GM19324 (cell line): ENCODE measurements around the gene KDM4F.

Experiments used
- ATAC-seq: cut with Tn5 transposase; IDR thresholded peaks from one replicate; pipeline ENCODE4 v1.9.1; 2021; ENCODE audit warnings: mild to moderate bottlenecking, moderate library complexity; ENCODE audit not compliant: unreplicated experiment, low FRiP score

The KDM4F gene

DNA sequence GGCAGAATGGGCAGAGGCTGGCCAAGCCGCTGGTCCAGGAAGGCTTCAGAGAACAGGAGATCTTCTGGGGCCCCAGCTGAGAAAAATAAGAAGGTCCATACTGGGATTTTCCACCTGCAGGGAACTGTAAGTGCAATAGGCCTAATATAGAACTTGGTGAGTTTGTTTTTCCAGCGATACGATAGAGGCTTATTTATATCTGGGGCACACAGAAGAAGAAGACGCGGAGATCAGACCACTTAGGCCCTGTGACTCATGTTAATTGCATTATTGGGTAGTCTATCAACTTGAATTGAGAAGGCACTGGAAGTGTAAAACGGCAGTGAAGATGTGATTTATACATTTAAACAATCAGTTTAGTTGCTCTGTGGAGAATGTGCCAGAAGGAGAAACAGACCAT, 9.8 kb downstream of the KDM4F start:
- no peak for ATAC-seq

DNA sequence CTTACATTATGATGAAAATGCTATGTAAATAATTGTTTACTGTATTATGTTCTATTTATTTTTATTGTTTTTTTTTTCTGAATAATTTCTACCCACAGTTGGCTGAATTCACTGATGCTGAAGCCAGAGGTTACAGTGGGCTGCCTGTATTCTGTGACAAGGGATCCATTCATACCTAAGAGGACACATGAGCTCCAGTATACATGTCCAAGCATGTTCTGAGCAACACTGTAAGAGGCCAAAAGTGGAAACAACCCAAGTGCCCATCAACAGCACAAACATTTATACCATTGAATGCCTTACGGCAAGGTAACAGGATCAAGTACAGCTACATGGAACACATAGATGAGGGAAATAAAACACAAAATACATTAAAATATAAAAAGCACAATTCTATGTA, 16.1 kb downstream of the KDM4F start:
- ATAC-seq: no peak

- peak; percentile 58 for ATAC-seq
Measured at GRCh38 chr11:95066716-95067038, 17.5 kb downstream of the KDM4F start, which contains the start of gene SRSF8. SRSF8 (plus strand) TSS chr11:95066919; CDS start chr11:95067227, 308 bp downstream.

DNA sequence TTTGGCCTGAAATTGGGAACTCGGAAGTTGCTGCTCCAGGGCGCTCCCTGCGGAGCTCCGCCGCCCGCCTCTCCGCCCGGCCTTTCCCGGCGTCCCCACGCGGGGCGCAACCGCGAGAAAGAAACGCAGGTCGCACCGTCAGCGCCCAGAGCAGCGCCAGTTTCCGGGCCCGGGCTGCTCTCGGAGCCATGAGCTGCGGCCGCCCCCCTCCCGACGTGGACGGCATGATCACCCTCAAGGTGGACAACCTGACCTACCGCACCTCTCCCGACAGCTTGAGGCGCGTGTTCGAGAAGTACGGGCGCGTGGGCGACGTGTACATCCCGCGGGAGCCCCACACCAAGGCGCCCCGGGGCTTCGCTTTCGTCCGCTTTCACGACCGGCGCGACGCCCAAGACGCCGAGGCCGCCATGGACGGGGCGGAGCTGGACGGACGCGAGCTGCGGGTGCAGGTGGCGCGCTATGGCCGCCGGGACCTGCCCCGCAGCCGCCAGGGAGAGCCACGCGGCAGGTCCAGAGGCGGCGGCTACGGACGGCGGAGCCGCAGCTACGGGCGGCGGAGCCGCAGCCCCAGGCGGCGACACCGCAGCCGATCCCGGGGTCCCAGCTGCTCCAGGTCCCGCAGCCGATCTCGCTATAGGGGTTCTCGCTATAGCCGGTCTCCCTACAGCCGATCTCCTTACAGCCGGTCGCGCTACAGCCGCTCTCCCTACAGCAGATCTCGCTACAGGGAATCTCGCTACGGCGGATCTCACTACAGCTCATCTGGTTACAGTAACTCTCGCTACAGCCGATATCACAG, 18.0 kb downstream of the KDM4F start:
- peak; percentile 80 for ATAC-seq

- ATAC-seq: no peak
Measured at GRCh38 chr11:95067841-95068219, 18.6 kb downstream of the KDM4F start.

DNA sequence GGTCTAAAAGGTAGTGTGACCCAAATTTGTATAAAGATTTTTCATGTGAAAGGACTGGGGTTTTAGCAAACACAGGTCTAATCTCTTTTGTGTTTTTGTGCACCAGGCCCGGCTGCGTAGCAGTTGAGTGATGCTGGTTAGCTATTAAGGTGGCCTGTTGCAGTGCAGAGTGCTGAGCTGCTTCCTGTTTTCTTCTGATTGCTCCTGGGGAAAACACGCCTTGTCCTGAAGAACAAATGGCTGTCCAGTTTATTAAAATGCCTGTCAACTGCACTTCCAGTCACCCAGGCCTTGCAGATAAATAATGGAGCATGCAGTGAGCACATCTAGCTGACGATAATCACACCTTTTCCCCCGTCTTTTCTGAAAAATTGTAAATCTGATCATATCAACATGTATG, 19.3 kb downstream of the KDM4F start:
- ATAC-seq: peak; percentile 54

- no peak for ATAC-seq
Measured at GRCh38 chr11:95070471-95070870, 21.2 kb downstream of the KDM4F start.

DNA sequence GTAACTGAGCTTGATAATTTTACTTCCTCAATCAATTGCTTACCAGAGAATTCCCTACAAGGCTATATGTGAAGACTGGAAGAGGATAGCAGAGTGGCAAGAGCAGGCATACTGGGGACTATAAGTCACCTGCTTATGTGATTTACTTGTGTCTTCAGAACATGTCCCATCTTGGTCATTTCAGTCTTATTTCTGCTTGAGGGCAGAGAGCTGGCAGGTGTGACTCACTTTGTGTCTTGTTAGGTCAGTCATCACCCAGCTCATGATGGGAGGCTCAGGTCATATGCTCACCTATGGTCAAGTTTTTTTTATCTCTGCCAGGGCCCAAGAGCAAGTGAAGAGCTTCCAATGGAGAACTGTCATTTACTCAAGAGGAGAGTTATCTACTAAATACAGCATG, 23.7 kb downstream of the KDM4F start:
- ATAC-seq: no peak

DNA sequence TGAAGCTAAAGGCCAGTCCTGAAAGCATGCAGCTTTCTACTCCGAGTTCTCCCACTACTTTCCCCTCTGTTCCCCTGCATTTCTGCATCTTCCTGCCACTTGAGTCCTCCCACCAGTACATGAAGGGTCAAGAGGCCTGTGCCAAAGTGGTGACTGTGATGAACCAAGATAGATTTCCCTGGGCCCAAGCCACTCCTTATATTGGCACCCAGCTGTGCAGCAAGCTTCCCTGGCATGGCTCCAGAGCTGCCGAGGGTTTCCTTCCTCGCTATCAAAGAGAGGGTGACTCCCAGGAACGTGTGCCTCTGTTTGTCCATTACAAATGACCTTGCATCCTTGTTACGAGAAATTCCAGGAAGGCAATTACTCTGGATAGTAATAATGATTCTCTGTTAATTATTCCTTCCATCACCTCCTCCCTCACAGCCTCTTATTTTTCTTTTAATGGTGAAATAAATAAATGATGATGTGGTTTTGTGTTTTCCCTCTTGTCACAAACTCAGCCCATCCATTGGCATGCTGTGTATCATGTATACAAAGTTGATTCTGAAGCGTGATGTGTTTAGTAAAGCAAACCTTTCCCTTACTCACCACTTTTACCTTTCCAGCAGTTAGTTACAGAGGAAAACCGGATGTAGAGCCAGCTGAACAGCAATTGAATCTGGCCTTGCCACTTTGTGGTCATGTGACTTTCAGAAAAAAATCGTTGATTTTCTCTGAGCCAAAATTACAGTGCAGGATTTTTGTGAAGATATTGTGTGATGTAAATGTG, 25.8 kb downstream of the KDM4F start:
- no peak for ATAC-seq

- peak; percentile 61 for ATAC-seq
Measured at GRCh38 chr11:95076416-95076815, 27.2 kb downstream of the KDM4F start.

GRCh38 chr11:95076981-95077380, 27.8 kb downstream of the KDM4F start:
- no peak for ATAC-seq

DNA sequence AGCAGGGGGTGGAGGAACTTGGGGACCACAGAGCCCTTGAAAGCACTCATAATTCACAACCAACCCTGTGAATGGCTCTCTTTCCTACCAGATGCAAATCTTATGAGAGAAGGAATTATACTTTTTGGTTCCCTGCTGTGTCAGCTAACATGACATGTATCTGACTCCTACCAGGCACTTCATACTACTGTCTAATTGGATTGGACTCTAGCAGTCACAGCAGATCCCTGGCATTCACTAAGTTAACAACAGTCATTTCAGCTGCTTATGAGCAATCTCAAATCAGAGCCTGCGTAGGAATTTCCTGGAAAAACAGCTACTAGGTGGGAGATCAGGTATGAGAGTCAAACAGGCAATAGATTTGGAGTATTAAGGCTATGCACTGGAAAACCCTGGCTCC, 29.3 kb downstream of the KDM4F start:
- no peak for ATAC-seq

DNA sequence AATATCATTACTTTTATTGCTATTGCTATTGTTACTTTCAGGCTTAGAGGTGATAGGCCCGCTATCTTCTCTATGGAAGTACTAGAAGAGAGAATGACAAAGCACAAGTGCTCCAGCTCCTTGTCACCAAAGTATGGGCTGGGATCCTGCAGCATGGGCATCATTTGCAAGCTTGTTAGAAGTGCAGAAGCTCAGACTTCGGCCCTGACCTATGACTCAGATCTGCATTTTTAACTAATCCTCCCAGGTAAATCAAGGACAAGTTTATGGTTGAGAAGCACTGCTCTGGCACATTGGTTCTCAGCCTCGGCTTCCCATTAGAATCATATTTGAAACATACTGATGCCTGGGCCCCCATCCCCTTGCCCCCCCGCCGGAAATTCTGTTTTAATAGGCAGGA, 31.8 kb downstream of the KDM4F start:
- no peak for ATAC-seq

- no peak for ATAC-seq
Measured at GRCh38 chr11:95081412-95081811, 32.2 kb downstream of the KDM4F start.

DNA sequence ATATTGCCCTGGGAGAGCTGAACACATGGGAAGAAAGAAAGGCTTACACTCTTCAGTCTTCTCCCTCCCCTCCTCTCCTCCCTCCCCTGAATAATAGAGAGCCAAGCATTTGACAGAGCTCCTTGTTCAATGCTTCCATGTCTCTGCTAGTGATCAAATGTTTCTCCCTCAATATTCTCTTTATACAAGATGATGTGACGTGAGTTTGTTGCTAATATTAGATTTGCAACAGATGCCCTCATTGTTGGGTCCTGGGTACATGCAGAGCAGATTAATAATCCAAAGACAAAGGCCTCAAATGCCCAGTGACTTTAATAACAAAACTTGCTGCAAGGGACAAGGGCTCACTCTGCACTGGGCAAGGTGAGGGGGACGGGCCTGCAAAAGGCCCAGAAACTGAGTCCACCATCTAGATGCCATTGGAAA, 33.4 kb downstream of the KDM4F start:
- no peak for ATAC-seq

DNA sequence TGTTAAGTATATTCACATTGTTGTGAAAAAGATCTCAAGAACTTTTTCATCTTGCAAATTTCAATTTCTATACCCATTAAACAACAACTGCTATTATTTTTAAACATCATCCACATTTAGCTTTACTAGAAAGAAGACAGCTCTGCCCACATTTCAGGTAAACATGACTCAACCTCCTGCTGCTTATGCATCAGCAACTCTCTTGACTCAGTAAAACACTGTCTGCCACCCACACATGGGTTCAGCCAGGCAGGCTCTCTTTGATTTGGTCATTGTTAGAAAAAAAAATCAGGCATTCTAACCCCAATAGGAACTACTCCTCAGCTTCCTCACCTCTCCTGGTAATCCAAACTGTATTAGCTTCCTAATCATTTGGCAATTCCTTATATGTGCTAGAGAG, 35.3 kb downstream of the KDM4F start:
- no peak for ATAC-seq

- ATAC-seq: no peak
Measured at GRCh38 chr11:95085117-95085816, 36.0 kb downstream of the KDM4F start.

DNA sequence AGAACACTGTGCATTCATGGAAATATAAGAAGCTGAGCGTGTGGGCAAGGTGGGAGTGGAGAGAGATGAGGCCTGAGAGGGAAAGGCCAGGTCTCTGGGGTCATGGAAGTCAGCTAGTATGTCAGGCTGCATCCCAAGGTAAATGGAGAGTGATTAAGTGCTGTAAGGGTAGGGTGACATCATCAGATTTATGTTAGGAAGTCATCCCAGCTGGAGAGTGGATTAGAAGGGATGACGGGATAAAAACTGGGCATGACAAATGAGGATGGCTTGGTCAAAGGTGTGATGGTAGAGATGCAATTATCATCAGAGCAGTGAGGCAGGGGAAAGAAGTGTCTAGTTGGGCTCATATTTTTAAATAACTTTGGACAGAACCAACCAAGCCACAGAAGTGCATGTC, 36.9 kb downstream of the KDM4F start:
- no peak for ATAC-seq

DNA sequence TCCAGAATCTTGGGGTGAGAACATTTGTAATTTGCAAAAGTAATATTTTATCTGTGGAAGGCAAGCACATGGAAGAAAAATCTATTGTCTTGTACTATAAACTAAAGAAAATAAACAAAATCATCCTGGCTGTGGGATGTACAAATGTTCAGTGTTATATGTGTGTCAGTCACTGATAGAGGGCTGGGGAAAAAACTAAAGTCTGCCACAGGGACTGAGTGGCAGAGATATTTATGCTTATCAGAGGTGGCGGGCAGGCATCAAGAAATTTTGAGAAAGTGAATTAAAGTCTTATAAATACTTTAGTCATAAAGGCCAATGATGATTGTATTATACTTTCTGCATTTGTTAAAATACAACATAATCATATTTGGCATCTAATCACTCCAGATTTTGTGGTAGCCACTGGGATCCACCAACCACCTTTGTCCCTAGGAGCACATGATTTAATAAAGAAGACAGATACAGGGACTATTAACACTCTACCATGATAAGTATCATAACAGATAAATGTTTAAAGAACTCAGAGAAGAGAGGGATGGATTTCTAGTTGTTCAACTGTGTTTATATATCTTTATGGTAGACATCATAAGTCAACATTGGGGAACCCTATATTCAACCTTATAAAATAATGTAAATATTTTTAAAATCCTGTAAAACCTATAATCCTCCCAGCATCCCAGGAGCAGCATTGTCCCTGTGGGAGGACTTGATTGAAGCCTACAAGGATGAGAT, 37.8 kb downstream of the KDM4F start:
- ATAC-seq: no peak

DNA sequence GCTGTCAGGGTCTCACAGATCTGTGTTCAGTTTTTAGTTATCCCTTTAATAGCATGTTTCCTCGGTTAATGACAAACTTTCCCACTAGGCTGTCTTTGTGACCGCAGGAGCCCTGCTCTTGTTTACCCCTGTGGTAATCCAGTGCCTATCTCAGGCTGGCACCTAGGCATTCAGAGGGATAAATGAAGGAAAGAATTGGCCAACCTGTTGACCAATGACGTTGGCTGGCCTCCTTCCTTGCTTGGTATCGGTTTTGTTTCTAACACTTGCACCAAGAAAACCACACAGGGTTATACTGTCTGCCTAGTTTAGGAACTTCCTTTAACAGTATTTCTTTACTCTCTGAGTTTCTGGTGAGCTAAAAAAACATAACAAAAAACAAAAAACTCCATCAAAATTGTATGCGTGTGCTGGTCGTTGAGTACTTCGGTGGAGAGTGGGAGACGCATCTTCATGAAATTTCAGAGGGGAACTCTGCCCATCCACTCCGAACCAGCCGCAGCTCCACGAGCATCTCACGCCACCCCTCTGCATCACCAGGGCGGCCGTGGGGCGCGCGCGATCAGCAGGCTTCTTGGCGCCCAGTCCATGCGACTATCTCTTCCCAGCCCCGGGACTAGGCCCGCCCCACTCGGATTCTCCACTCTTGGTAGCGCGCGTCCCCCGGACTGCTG, 39.9 kb downstream of the KDM4F start:
- peak; percentile 65 for ATAC-seq
